Heart left ventricle (tissue), 16 donors: ENCODE data around the gene BRSK2. TPM values are rescaled to one million over a fixed set of nuclear protein-coding genes. Genes with fewer than 3 reads are reported as not detected.

Experiments used
- ATAC-seq, 4 donors: fragments of 200-7000 bp; cut with Tn5 transposase; one replicate each; pipeline ENCODE4 v1.9.1; 2020 to 2022; ENCODE audit warnings: moderate library complexity in 4 of 4, mild to moderate bottlenecking in 3 of 4, moderate number of reproducible peaks in 1 of 4
- DNase-seq, 5 donors: peaks; one replicate each; pipeline ENCODE4 v3.0.0-alpha.2; 2020
- H3K27ac ChIP-seq, 12 donors: fragments of 200-600 bp; sonication (generic) in 4 of 12; one replicate each; pipeline versions ENCODE4 v1.5.0 to v1.8.0; 2016 to 2022; ENCODE audit warnings: mild to moderate bottlenecking in 2 of 12
- H3K27me3 ChIP-seq, 9 donors: fragments of 200-600 bp; sonication (generic) in 2 of 9; one replicate each; pipeline versions ENCODE4 v1.5.1 to v1.8.0; 2016 to 2022; ENCODE audit warnings: mild to moderate bottlenecking in 3 of 9
- H3K36me3 ChIP-seq, 9 donors: fragments of 200-600 bp; sonication (generic) in 2 of 9; one replicate each; pipeline versions ENCODE4 v1.5.0 to v1.8.0; 2018 to 2022; ENCODE audit warnings: mild to moderate bottlenecking in 2 of 9
- H3K4me1 ChIP-seq, 12 donors: fragments of 200-600 bp; sonication (generic) in 4 of 12; one replicate each; pipeline versions ENCODE4 v1.5.0 to v1.8.0; 2016 to 2022; ENCODE audit warnings: mild to moderate bottlenecking in 3 of 12
- H3K4me3 ChIP-seq, 12 donors: fragments of 200-600 bp; sonication (generic) in 4 of 12; one replicate each; pipeline versions ENCODE4 v1.5.0 to v1.8.0; 2017 to 2022; ENCODE audit warnings: mild to moderate bottlenecking in 9 of 12, moderate library complexity in 4 of 12
- H3K9me3 ChIP-seq, 12 donors: fragments of 200-600 bp; sonication (generic) in 4 of 12; one replicate each; pipeline versions ENCODE4 v1.5.0 to v1.8.0; 2016 to 2022; ENCODE audit warnings: mild to moderate bottlenecking in 1 of 12
- CTCF ChIP-seq, 12 donors: fragments of 200-600 bp; sonication (generic) in 4 of 12; IDR thresholded peaks; one replicate each; pipeline versions ENCODE4 v1.5.0 to v1.8.0; 2018 to 2022; ENCODE audit warnings: antibody characterized with exemption in 12 of 12, mild to moderate bottlenecking in 5 of 12
- POLR2A ChIP-seq, 2 donors: fragments of 450-650 bp; IDR thresholded peaks; one replicate each; pipeline ENCODE4 v1.6.1; 2017; ENCODE audit warnings: antibody characterized with exemption in 2 of 2, mild to moderate bottlenecking in 2 of 2, moderate library complexity in 2 of 2
- WGBS, 4 donors: extraction: QIAGEN DNeasy Blood & Tissue Kit in 2 of 4; methylation state at CpG; one replicate each; pipeline versions ENCODE4 v1.1.5 to v1.1.7; 2013 to 2018; 5-methylcytosine and 5-hydroxymethylcytosine counted together
- intact Hi-C, 10 donors: fragments of 100-400 bp; cut with DNase I; formaldehyde crosslinking; loops; one replicate each; pipeline versions ENCODE4 v1.11.1 to v1.14.2; 2022
- polyA plus RNA-seq, 2 donors: library from polyadenylated mRNA; stranded (reverse); fragments of 200-250 nt; gene quantifications; one replicate each; pipeline ENCODE4 v1.2.3, GENCODE V29; 2013
- total RNA-seq, 9 donors: library from RNA; depleted of rRNA in 2 of 9; stranded (reverse); fragments of >200 nt in 2 of 9; fragmentation: NEBNext Ultra II Directional in 3 of 9; extraction: Animal tissue kit (Norgen Biotek cat#: 25700) in 3 of 9; gene quantifications; one replicate each; pipeline versions ENCODE4 v1.1.0 to v1.2.4, GENCODE V29; 2016 to 2023
- donor health status: ischemic (EF 13 %, LVEDD 7.1; RV severe dilation, severe dysfunction).
- donor health status: healthy with polysubstance abuse.
- donor health status: DM: no; HTN: yes; CAD: no.
- donor health status: DM: no; HTN: no; CAD: no.
- donor health status: ischemic (EF 25% LVEDD 6.9; RV normal size, moderate dysfunction).
- donor health status: ischemic (EF 25% LVEDD 5.7; RV mildly dilated, moderate dysfunction).
- donor health status: healthy.
- donor health status: DM: yes; HTN: yes; CAD: no.
- donor health status: ischemic (EF 35%, LVEDD 5.7; RV mildly dilated, moderate dysfunction).
- donor health status: nonischemic (EF 11% LVEDD 7.7; RV severe dilation, severe dysfunction).
- donor health status: DM: yes; HTN: yes; CAD: no.
- donor health status: PGD.
- donor health status: ischemic (EF 29% LVEDD 5.4; RV normal size, mild dysfunction).
- donor health status: nonischemic (EF 23%, LVEDD 6.1; RV moderate dilation, normal function).

Gene BRSK2
- total and polyA plus RNA-seq, 11 donors: 0.16 to 1.3 (median 0.61) TPM; not detected in 1

GRCh38 chr11:1510928-1511327 lies 121.2 kb downstream of the BRSK2 start:
- Histone ChIP-seq H3K9me3 (no peaks in the 10 kb centered on the region), H3K27ac (no peak overlapping the region), H3K4me1 (peaks cover 32 to 79% (median 69%) of the 10 kb centered on the region in 12 donors), H3K4me3 (no peak overlapping the region), H3K36me3 (peaks cover 0 to 7% (median 0%) of the 10 kb centered on the region in 9 donors), H3K27me3 (no peaks in the 10 kb centered on the region)
- 84 to 89% (median 86%) methylated on average over 11 of the region's 11 CpGs for WGBS, 4 donors
- ATAC-seq: no peak
- peak in 1 of 5 donors; percentile 18 for DNase-seq
- TF ChIP-seq POLR2A (IDR thresholded peaks at IDR 0.05): no peak
- TF ChIP-seq CTCF (IDR thresholded peaks at IDR 0.05): no peak
- intact Hi-C loops: loop anchor here in 8 of 10 donors (2.0 to 10.0 kb wide), 7 partner anchors 34 to 246 kb away; partner anchors contain the start of genes TOLLIP (in 2 of the 8) and BRSK2 (in 1 of the 8)

GRCh38 chr11:1511937-1512496 lies 122.3 kb downstream of the BRSK2 start:
- no peak for ATAC-seq
- H3K27me3 ChIP-seq: no peaks in the 10 kb centered on the region
- peak in 1 of 5 donors; percentile 32 for DNase-seq
- H3K4me1 ChIP-seq: peaks cover 29 to 79% (median 69%) of the 10 kb centered on the region in 12 donors
- H3K4me3 ChIP-seq: no peak overlapping the region
- intact Hi-C loops: loop anchor here in 8 of 10 donors (2.0 to 10.0 kb wide), 7 partner anchors 35 to 247 kb away; partner anchors contain the start of genes TOLLIP (in 2 of the 8) and BRSK2 (in 1 of the 8)
- TF ChIP-seq POLR2A (IDR thresholded peaks at IDR 0.05) (no peak), CTCF (IDR thresholded peaks at IDR 0.05) (no peak)
- 84 to 88% (median 87%) methylated on average over 12 of the region's 12 CpGs for WGBS, 4 donors
- no peaks in the 10 kb centered on the region for H3K9me3 ChIP-seq
- peaks cover 0 to 7% (median 0%) of the 10 kb centered on the region in 9 donors for H3K36me3 ChIP-seq
- no peak overlapping the region for H3K27ac ChIP-seq

Other genes with a start within 250 kb of the BRSK2 start
- gene MUC5AC, start 232.0 kb upstream of the BRSK2 start, total RNA-seq: not detected
- not detected for gene MUC5AC, start 232.0 kb upstream of the BRSK2 start, polyA plus RNA-seq
- gene MUC5B, start 166.9 kb upstream of the BRSK2 start, total RNA-seq: not detected
- under 1 TPM in 1 of 2 donors, not detected in 1; 0.01 TPM for gene MUC5B, start 166.9 kb upstream of the BRSK2 start, polyA plus RNA-seq
- gene TOLLIP, start 80.3 kb upstream of the BRSK2 start, total RNA-seq: 10 to 100 TPM; 36.9 to 57.2 (median 44.9) TPM
- gene TOLLIP, start 80.3 kb upstream of the BRSK2 start, polyA plus RNA-seq: 10 to 100 TPM; 27.4 to 49.6 TPM
- gene MOB2, start 96.8 kb downstream of the BRSK2 start, total RNA-seq: 10 to 100 TPM; 35.5 to 53.7 (median 44.7) TPM
- 10 to 100 TPM; 27.4 to 61.1 TPM for gene MOB2, start 96.8 kb downstream of the BRSK2 start, polyA plus RNA-seq
- 10 to 100 TPM in 8 of 9 donors, 1 to 10 TPM in 1; 9.8 to 29.9 (median 17.1) TPM for gene DUSP8, start 182.3 kb downstream of the BRSK2 start, total RNA-seq
- 10 to 100 TPM; 10.9 to 12.8 TPM for gene DUSP8, start 182.3 kb downstream of the BRSK2 start, polyA plus RNA-seq
- not detected for gene KRTAP5-1, start 195.3 kb downstream of the BRSK2 start, total RNA-seq
- not detected for gene KRTAP5-1, start 195.3 kb downstream of the BRSK2 start, polyA plus RNA-seq
- not detected for gene KRTAP5-2, start 208.4 kb downstream of the BRSK2 start, total RNA-seq
- gene KRTAP5-2, start 208.4 kb downstream of the BRSK2 start, polyA plus RNA-seq: not detected
- not detected for gene KRTAP5-3, start 218.5 kb downstream of the BRSK2 start, total RNA-seq
- not detected for gene KRTAP5-3, start 218.5 kb downstream of the BRSK2 start, polyA plus RNA-seq
- not detected for gene KRTAP5-4, start 232.2 kb downstream of the BRSK2 start, total RNA-seq
- gene KRTAP5-4, start 232.2 kb downstream of the BRSK2 start, polyA plus RNA-seq: not detected
- not detected for gene KRTAP5-5, start 239.8 kb downstream of the BRSK2 start, total RNA-seq
- not detected for gene KRTAP5-5, start 239.8 kb downstream of the BRSK2 start, polyA plus RNA-seq